Measurements from ENCODE around the gene RUVBL1.

RUVBL1 gene

GRCh38 chr3:128123538-128124368 lies at the start of gene RUVBL1:
TSS of gene RUVBL1 (minus strand) at chr3:128123812. CDS start at chr3:128123724, 88 bp downstream.
- peak within 1 kb of the TSS; percentile 98 for H3K4me3 ChIP-seq (ENCODE audit: low read depth, low read length)
- H3K27me3 ChIP-seq (ENCODE audit: control insufficient read depth, insufficient read depth, low read length), result no peaks in the 10 kb centered on the region
- peaks cover 10% of the 10 kb centered on the region for H3K4me1 ChIP-seq (ENCODE audit: control insufficient read depth, insufficient read depth, low read length)
- H3K9me3 ChIP-seq (ENCODE audit: control insufficient read depth, insufficient read depth, low read length), result no peaks in the 10 kb centered on the region
- H3K9ac ChIP-seq (ENCODE audit: low read depth, low read length), result peak within 1 kb of the TSS; percentile 97
- peak within 1 kb of the TSS; percentile 98 for H3K27ac ChIP-seq (ENCODE audit: low read depth, low read length)
- peaks cover 13% of the 10 kb centered on the region for H3K36me3 ChIP-seq (ENCODE audit: control insufficient read depth, insufficient read depth, low read length)

GRCh38 chr3:128173200-128173599 lies 49.6 kb upstream of the RUVBL1 start:
- no peaks in the 10 kb centered on the region for H3K27me3 ChIP-seq (ENCODE audit: control insufficient read depth, insufficient read depth, low read length)
- H3K9me3 ChIP-seq (ENCODE audit: control insufficient read depth, insufficient read depth, low read length), result no peaks in the 10 kb centered on the region
- no peak overlapping the region for H3K27ac ChIP-seq (ENCODE audit: low read depth, low read length)
- H3K4me1 ChIP-seq (ENCODE audit: control insufficient read depth, insufficient read depth, low read length), result peaks cover 32% of the 10 kb centered on the region
- H3K9ac ChIP-seq (ENCODE audit: low read depth, low read length), result no peak overlapping the region
- no peaks in the 10 kb centered on the region for H3K36me3 ChIP-seq (ENCODE audit: control insufficient read depth, insufficient read depth, low read length)
- H3K4me3 ChIP-seq (ENCODE audit: low read depth, low read length), result no peak overlapping the region

- Histone ChIP-seq H3K4me3 (ENCODE audit: low read depth, low read length) (no peak overlapping the region), H3K9me3 (ENCODE audit: control insufficient read depth, insufficient read depth, low read length) (no peaks in the 10 kb centered on the region), H3K4me1 (ENCODE audit: control insufficient read depth, insufficient read depth, low read length) (peaks cover 36% of the 10 kb centered on the region), H3K9ac (ENCODE audit: low read depth, low read length) (no peak overlapping the region), H3K36me3 (ENCODE audit: control insufficient read depth, insufficient read depth, low read length) (no peaks in the 10 kb centered on the region), H3K27ac (ENCODE audit: low read depth, low read length) (no peak overlapping the region), H3K27me3 (ENCODE audit: control insufficient read depth, insufficient read depth, low read length) (no peaks in the 10 kb centered on the region)
Observed at GRCh38 chr3:128170866-128171516, 47.4 kb upstream of the RUVBL1 start.

- H3K36me3 ChIP-seq (ENCODE audit: control insufficient read depth, insufficient read depth, low read length), result no peaks in the 10 kb centered on the region
- H3K27ac ChIP-seq (ENCODE audit: low read depth, low read length), result no peak overlapping the region
- peaks cover 20% of the 10 kb centered on the region for H3K4me1 ChIP-seq (ENCODE audit: control insufficient read depth, insufficient read depth, low read length)
- H3K27me3 ChIP-seq (ENCODE audit: control insufficient read depth, insufficient read depth, low read length), result no peaks in the 10 kb centered on the region
- no peak overlapping the region for H3K4me3 ChIP-seq (ENCODE audit: low read depth, low read length)
- no peaks in the 10 kb centered on the region for H3K9me3 ChIP-seq (ENCODE audit: control insufficient read depth, insufficient read depth, low read length)
- H3K9ac ChIP-seq (ENCODE audit: low read depth, low read length), result no peak overlapping the region
Observed at GRCh38 chr3:128168836-128169235, 45.2 kb upstream of the RUVBL1 start.

- peaks cover 18% of the 10 kb centered on the region for H3K4me1 ChIP-seq (ENCODE audit: control insufficient read depth, insufficient read depth, low read length)
- peak overlapping the region; percentile 6 for H3K27ac ChIP-seq (ENCODE audit: low read depth, low read length)
- H3K9ac ChIP-seq (ENCODE audit: low read depth, low read length), result no peak overlapping the region
- H3K9me3 ChIP-seq (ENCODE audit: control insufficient read depth, insufficient read depth, low read length), result no peaks in the 10 kb centered on the region
- no peaks in the 10 kb centered on the region for H3K27me3 ChIP-seq (ENCODE audit: control insufficient read depth, insufficient read depth, low read length)
- H3K4me3 ChIP-seq (ENCODE audit: low read depth, low read length), result no peak overlapping the region
- no peaks in the 10 kb centered on the region for H3K36me3 ChIP-seq (ENCODE audit: control insufficient read depth, insufficient read depth, low read length)
Observed at GRCh38 chr3:128167973-128168674, 44.5 kb upstream of the RUVBL1 start.

GRCh38 chr3:128167646-128167972 lies 44.0 kb upstream of the RUVBL1 start:
- Histone ChIP-seq H3K4me3 (ENCODE audit: low read depth, low read length) (no peak overlapping the region), H3K4me1 (ENCODE audit: control insufficient read depth, insufficient read depth, low read length) (peaks cover 18% of the 10 kb centered on the region), H3K9ac (ENCODE audit: low read depth, low read length) (no peak overlapping the region), H3K27ac (ENCODE audit: low read depth, low read length) (peak overlapping the region; percentile 6), H3K27me3 (ENCODE audit: control insufficient read depth, insufficient read depth, low read length) (no peaks in the 10 kb centered on the region), H3K36me3 (ENCODE audit: control insufficient read depth, insufficient read depth, low read length) (no peaks in the 10 kb centered on the region), H3K9me3 (ENCODE audit: control insufficient read depth, insufficient read depth, low read length) (no peaks in the 10 kb centered on the region)

- Histone ChIP-seq H3K27ac (ENCODE audit: low read depth, low read length) (no peak overlapping the region), H3K9me3 (ENCODE audit: control insufficient read depth, insufficient read depth, low read length) (no peaks in the 10 kb centered on the region), H3K27me3 (ENCODE audit: control insufficient read depth, insufficient read depth, low read length) (no peaks in the 10 kb centered on the region), H3K4me3 (ENCODE audit: low read depth, low read length) (no peak overlapping the region), H3K4me1 (ENCODE audit: control insufficient read depth, insufficient read depth, low read length) (peaks cover 18% of the 10 kb centered on the region), H3K9ac (ENCODE audit: low read depth, low read length) (no peak overlapping the region), H3K36me3 (ENCODE audit: control insufficient read depth, insufficient read depth, low read length) (no peaks in the 10 kb centered on the region)
Observed at GRCh38 chr3:128166971-128167453, 43.4 kb upstream of the RUVBL1 start.

- Histone ChIP-seq H3K4me3 (ENCODE audit: low read depth, low read length) (no peak overlapping the region), H3K27me3 (ENCODE audit: control insufficient read depth, insufficient read depth, low read length) (no peaks in the 10 kb centered on the region), H3K36me3 (ENCODE audit: control insufficient read depth, insufficient read depth, low read length) (no peaks in the 10 kb centered on the region), H3K4me1 (ENCODE audit: control insufficient read depth, insufficient read depth, low read length) (peaks cover 23% of the 10 kb centered on the region), H3K27ac (ENCODE audit: low read depth, low read length) (no peak overlapping the region), H3K9me3 (ENCODE audit: control insufficient read depth, insufficient read depth, low read length) (no peaks in the 10 kb centered on the region), H3K9ac (ENCODE audit: low read depth, low read length) (no peak overlapping the region)
Observed at GRCh38 chr3:128163432-128163831, 39.8 kb upstream of the RUVBL1 start.

- Histone ChIP-seq H3K9me3 (ENCODE audit: control insufficient read depth, insufficient read depth, low read length) (no peaks in the 10 kb centered on the region), H3K27me3 (ENCODE audit: control insufficient read depth, insufficient read depth, low read length) (no peaks in the 10 kb centered on the region), H3K36me3 (ENCODE audit: control insufficient read depth, insufficient read depth, low read length) (peaks cover 4% of the 10 kb centered on the region; the same call in 1 of the 2 replicates), H3K4me3 (ENCODE audit: low read depth, low read length) (no peak overlapping the region), H3K27ac (ENCODE audit: low read depth, low read length) (no peak overlapping the region), H3K9ac (ENCODE audit: low read depth, low read length) (no peak overlapping the region), H3K4me1 (ENCODE audit: control insufficient read depth, insufficient read depth, low read length) (0 out of 2 replicates have a peak, but pooled peaks cover 7% of the 10 kb centered on the region)
Observed at GRCh38 chr3:128160661-128161060, 37.0 kb upstream of the RUVBL1 start.

GRCh38 chr3:128155616-128156360 lies 32.2 kb upstream of the RUVBL1 start:
- no peaks in the 10 kb centered on the region for H3K27me3 ChIP-seq (ENCODE audit: control insufficient read depth, insufficient read depth, low read length)
- H3K36me3 ChIP-seq (ENCODE audit: control insufficient read depth, insufficient read depth, low read length), result peaks cover 4% of the 10 kb centered on the region; the same call in 1 of the 2 replicates
- no peak overlapping the region for H3K27ac ChIP-seq (ENCODE audit: low read depth, low read length)
- 0 out of 2 replicates have a peak, but pooled peaks cover 4% of the 10 kb centered on the region for H3K4me1 ChIP-seq (ENCODE audit: control insufficient read depth, insufficient read depth, low read length)
- no peaks in the 10 kb centered on the region for H3K9me3 ChIP-seq (ENCODE audit: control insufficient read depth, insufficient read depth, low read length)
- no peak overlapping the region for H3K9ac ChIP-seq (ENCODE audit: low read depth, low read length)
- H3K4me3 ChIP-seq (ENCODE audit: low read depth, low read length), result no peak overlapping the region

Measured in HUES48 (cell line).